Aortic smooth muscle cell (primary cell): Measurements from ENCODE around the gene LRRC57. TPM values are rescaled to one million over a fixed set of nuclear protein-coding genes. Genes with fewer than 3 reads are reported as not detected.

Experiments
- total RNA-seq: library from RNA; depleted of rRNA; stranded (reverse); fragments of >200 nt; gene quantifications from 2 replicates; pipeline ENCODE4 v1.2.3, GENCODE V29; 2014

LRRC57 gene
- 9.9 and 13.7 TPM in 2 replicates for total RNA-seq

GRCh38 chr15:42548249-42549031 lies at the start of gene LRRC57, which contains the start of gene HAUS2:
Gene LRRC57, minus strand, starts transcription at chr15:42548793. Its CDS starts 359 bp downstream, at chr15:42548434.
Gene HAUS2, plus strand, starts transcription at chr15:42548838. Its CDS starts 35 bp downstream, at chr15:42548873.

GRCh38 chr15:42575188-42576039 lies 26.8 kb upstream of the LRRC57 start, which contains the start of gene STARD9:
Gene STARD9, plus strand, starts transcription at chr15:42575606. Its CDS starts 110 bp downstream, at chr15:42575716.

GRCh38 chr15:42495361-42496212 lies 53.0 kb downstream of the LRRC57 start, which contains the start of gene SNAP23:
Gene SNAP23, plus strand, starts transcription at chr15:42495634. Its CDS starts 16,213 bp downstream, at chr15:42511847.

GRCh38 chr15:42490671-42491538 lies 57.7 kb downstream of the LRRC57 start, which contains the start of gene ZNF106:
Gene ZNF106, minus strand, starts transcription at chr15:42491141. Its CDS starts 18,852 bp downstream, at chr15:42472289.

Other genes with a start within 250 kb of the LRRC57 start
- gene CAPN3, start 189.3 kb downstream of the LRRC57 start, total RNA-seq, result 2.2 and 2.7 TPM in 2 replicates
- 64.2 and 89.0 TPM in 2 replicates for gene ZNF106, start 57.7 kb downstream of the LRRC57 start, total RNA-seq
- gene SNAP23, start 53.2 kb downstream of the LRRC57 start, total RNA-seq, result 104 and 121 TPM in 2 replicates
- 23.9 and 26.9 TPM in 2 replicates for gene HAUS2, start within 50 bp of the LRRC57 start, total RNA-seq
- 2.2 and 4.4 TPM in 2 replicates for gene STARD9, start 26.8 kb upstream of the LRRC57 start, total RNA-seq
- 6.9 and 9.8 TPM in 2 replicates for gene CDAN1, start 188.3 kb upstream of the LRRC57 start, total RNA-seq